Activated T-cell treated with anti-CD3 and anti-CD28 coated beads, Interleukin-2, amount 50 U/mL, for 72 hours (primary cell): ENCODE data around the gene ARF3. TPM values are rescaled to one million over a fixed set of nuclear protein-coding genes. Genes with fewer than 3 reads are reported as not detected.

Source experiments
- ATAC-seq, 2 donors: fragments of 150-1000 bp; cut with Tn5 transposase; replicated peaks in 1 of 2; 2 replicates each; pipeline ENCODE4 v1.10.0; 2021; ENCODE audit warnings: moderate library complexity in 2 of 2, mild to moderate bottlenecking in 1 of 2
- DNase-seq, 2 donors: peaks; one replicate each; pipeline ENCODE4 v3.0.0; 2021 to 2022; ENCODE audit warnings: mixed read lengths in 1 of 2
- H3K27ac Mint-ChIP-seq: one replicate; pipeline ENCODE4 v1.8.0; 2022; ENCODE audit warnings: mild to moderate bottlenecking, moderate library complexity, mixed read lengths
- H3K27me3 Mint-ChIP-seq: one replicate; pipeline ENCODE4 v1.8.0; 2022; ENCODE audit warnings: low read depth, mixed read lengths
- H3K36me3 Mint-ChIP-seq, 2 donors: one replicate each; pipeline ENCODE4 v1.8.0; 2022; ENCODE audit warnings: mixed read lengths in 2 of 2, mild to moderate bottlenecking in 1 of 2; ENCODE audit not compliant: insufficient read depth in 2 of 2
- H3K4me1 Mint-ChIP-seq: one replicate; pipeline ENCODE4 v1.8.0; 2022; ENCODE audit warnings: low read depth, mixed read lengths
- H3K4me3 Mint-ChIP-seq, 2 donors: one replicate each; pipeline ENCODE4 v1.8.0; 2022; ENCODE audit warnings: mild to moderate bottlenecking in 2 of 2, mixed read lengths in 2 of 2, moderate library complexity in 2 of 2
- H3K9me3 Mint-ChIP-seq, 2 donors: one replicate each; pipeline ENCODE4 v1.8.0; 2022; ENCODE audit warnings: mixed read lengths in 2 of 2
- total RNA-seq, 2 donors: library from RNA; stranded (reverse); gene quantifications; one replicate each; pipeline ENCODE4 v1.2.3, GENCODE V29; 2022

ARF3 gene
- total RNA-seq, 2 donors from 2014 or later, result 73.5 to 96.5 TPM

GRCh38 chr12:48978741-48979601 lies 21.7 kb upstream of the ARF3 start:
- peaks cover 50% of the 10 kb centered on the region for H3K4me1 Mint-ChIP-seq
- DNase-seq (peak; percentile 22 to 35), ATAC-seq (no peak)
- no peaks in the 10 kb centered on the region for H3K9me3 Mint-ChIP-seq
- peak overlapping the region; percentile 23 for H3K27ac Mint-ChIP-seq
- H3K27me3 Mint-ChIP-seq, result peaks cover 90% of the 10 kb centered on the region
- no peaks in the 10 kb centered on the region for H3K36me3 Mint-ChIP-seq
- H3K4me3 Mint-ChIP-seq, result peak overlapping the region; percentile 83 to 84

- no peaks in the 10 kb centered on the region for H3K36me3 Mint-ChIP-seq
- DNase-seq (peak in 1 of 2 donors; percentile 32), ATAC-seq (peak; percentile 12 to 14)
- peaks cover 50% of the 10 kb centered on the region for H3K4me1 Mint-ChIP-seq
- peak within 1 kb of the TSS; percentile 35 for H3K27ac Mint-ChIP-seq
- H3K27me3 Mint-ChIP-seq, result peaks cover 90% of the 10 kb centered on the region
- peak within 1 kb of the TSS; percentile 83 to 84 for H3K4me3 Mint-ChIP-seq
- no peaks in the 10 kb centered on the region for H3K9me3 Mint-ChIP-seq
These were observed 21.0 kb upstream of the ARF3 start, which contains the start of gene WNT1 for GRCh38 chr12:48978291-48978740. WNT1 (plus strand) TSS chr12:48978322; CDS start chr12:48978651, 329 bp downstream.

- peaks cover 91% of the 10 kb centered on the region for H3K27me3 Mint-ChIP-seq
- no peaks in the 10 kb centered on the region for H3K9me3 Mint-ChIP-seq
- peaks cover 54% of the 10 kb centered on the region for H3K4me1 Mint-ChIP-seq
- H3K36me3 Mint-ChIP-seq, result no peaks in the 10 kb centered on the region
- ATAC-seq (peak; percentile 67 to 70), DNase-seq (peak; percentile 91 to 92)
- H3K27ac Mint-ChIP-seq, result peak overlapping the region; percentile 35
- peak overlapping the region; percentile 50 to 68 for H3K4me3 Mint-ChIP-seq
These were observed 20.3 kb upstream of the ARF3 start for GRCh38 chr12:48977290-48978281.

- peaks cover 88% of the 10 kb centered on the region for H3K27me3 Mint-ChIP-seq
- no peak overlapping the region for H3K4me3 Mint-ChIP-seq
- ATAC-seq (no peak), DNase-seq (peak; percentile 55 to 61)
- H3K27ac Mint-ChIP-seq, result no peak overlapping the region
- no peaks in the 10 kb centered on the region for H3K9me3 Mint-ChIP-seq
- no peaks in the 10 kb centered on the region for H3K36me3 Mint-ChIP-seq
- H3K4me1 Mint-ChIP-seq, result peaks cover 49% of the 10 kb centered on the region
These were observed 16.8 kb upstream of the ARF3 start for GRCh38 chr12:48973941-48974673.

- no peak overlapping the region for H3K4me3 Mint-ChIP-seq
- no peak overlapping the region for H3K27ac Mint-ChIP-seq
- no peak for ATAC-seq
- no peak for DNase-seq
- no peaks in the 10 kb centered on the region for H3K36me3 Mint-ChIP-seq
- peaks cover 88% of the 10 kb centered on the region for H3K27me3 Mint-ChIP-seq
- no peaks in the 10 kb centered on the region for H3K9me3 Mint-ChIP-seq
- peaks cover 50% of the 10 kb centered on the region for H3K4me1 Mint-ChIP-seq
These were observed 16.2 kb upstream of the ARF3 start for GRCh38 chr12:48973531-48973930.

GRCh38 chr12:48972952-48973483 lies 15.7 kb upstream of the ARF3 start:
- no peaks in the 10 kb centered on the region for H3K36me3 Mint-ChIP-seq
- no peak for ATAC-seq
- H3K27me3 Mint-ChIP-seq, result peaks cover 93% of the 10 kb centered on the region
- peaks cover 54% of the 10 kb centered on the region for H3K4me1 Mint-ChIP-seq
- no peak for DNase-seq
- H3K4me3 Mint-ChIP-seq, result no peak overlapping the region
- no peaks in the 10 kb centered on the region for H3K9me3 Mint-ChIP-seq
- H3K27ac Mint-ChIP-seq, result no peak overlapping the region

GRCh38 chr12:48972213-48972951 lies 15.1 kb upstream of the ARF3 start:
- peak; percentile 64 to 76 for DNase-seq
- Mint-ChIP-seq H3K36me3 (no peaks in the 10 kb centered on the region), H3K4me1 (peaks cover 48% of the 10 kb centered on the region), H3K9me3 (no peaks in the 10 kb centered on the region), H3K4me3 (peak overlapping the region; percentile 84 to 88), H3K27me3 (peaks cover 88% of the 10 kb centered on the region), H3K27ac (no peak overlapping the region)
- peak; percentile 53 to 58 for ATAC-seq

GRCh38 chr12:48970702-48971334 lies 13.5 kb upstream of the ARF3 start:
- peak overlapping the region; percentile 36 to 84 for H3K4me3 Mint-ChIP-seq
- peaks cover 40% of the 10 kb centered on the region for H3K4me1 Mint-ChIP-seq
- H3K27ac Mint-ChIP-seq, result no peak overlapping the region

GRCh38 chr12:48969833-48970701 lies 12.8 kb upstream of the ARF3 start:
- no peaks in the 10 kb centered on the region for H3K36me3 Mint-ChIP-seq
- peak; percentile 39 to 43 for DNase-seq
- H3K4me1 Mint-ChIP-seq, result peaks cover 45% of the 10 kb centered on the region

More at GRCh38 chr12:48970702-48971334, 13.5 kb upstream of the ARF3 start:
- no peaks in the 10 kb centered on the region for H3K9me3 Mint-ChIP-seq
- peaks cover 73% of the 10 kb centered on the region for H3K27me3 Mint-ChIP-seq
- DNase-seq, result no peak
- ATAC-seq, result no peak
- H3K36me3 Mint-ChIP-seq, result no peaks in the 10 kb centered on the region

GRCh38 chr12:48969160-48969771 lies 12.0 kb upstream of the ARF3 start:
- H3K4me3 Mint-ChIP-seq, result peak overlapping the region; percentile 44 to 62
- no peak for ATAC-seq
- H3K9me3 Mint-ChIP-seq, result no peaks in the 10 kb centered on the region
- peaks cover 45% of the 10 kb centered on the region for H3K4me1 Mint-ChIP-seq
- no peak overlapping the region for H3K27ac Mint-ChIP-seq
- no peak for DNase-seq
- H3K36me3 Mint-ChIP-seq, result no peaks in the 10 kb centered on the region
- peaks cover 57% of the 10 kb centered on the region for H3K27me3 Mint-ChIP-seq

More at GRCh38 chr12:48969833-48970701, 12.8 kb upstream of the ARF3 start:
- no peaks in the 10 kb centered on the region for H3K9me3 Mint-ChIP-seq
- H3K27me3 Mint-ChIP-seq, result peaks cover 65% of the 10 kb centered on the region
- peak overlapping the region; percentile 44 to 84 for H3K4me3 Mint-ChIP-seq
- H3K27ac Mint-ChIP-seq, result no peak overlapping the region
- peak; percentile 42 to 45 for ATAC-seq
